Panc1 (cell line): Measurements from ENCODE around the gene ZNF549. TPM values are rescaled to one million over a fixed set of nuclear protein-coding genes. Genes with fewer than 3 reads are reported as not detected.

Experiments used
- ATAC-seq: fragments of 200-7000 bp; cut with Tn5 transposase; 2 replicates; pipeline ENCODE4 v1.9.1; 2020; ENCODE audit warnings: mild to moderate bottlenecking, moderate library complexity
- BruUV-seq: library from RNA; stranded (reverse); fragments of 400-500 nt; replicated peaks from 2 replicates; lab custom pipeline; 2021; lab: Mats Ljungman, UMichigan
- CTCF ChIA-PET: fragments of 300-600 bp; sonication (Branson Sonifier 250); formaldehyde crosslinking; loops from one replicate; lab custom pipeline; 2022; ENCODE audit warnings: antibody characterized with exemption; lab: Charles Lee
- POLR2A ChIA-PET: fragments of 300-600 bp; sonication (Branson Sonifier 250); formaldehyde crosslinking; loops from one replicate; lab custom pipeline; 2022; ENCODE audit warnings: antibody characterized with exemption; lab: Charles Lee
- DNase-seq: peaks from one replicate; pipeline ENCODE4 v3.0.0-alpha.2; 2010; ENCODE audit warnings: low read depth, low spot score
- H3K27ac ChIP-seq: 2 replicates; pipeline ENCODE4 v1.5.1; 2011; ENCODE audit warnings: mild to moderate bottlenecking, low read length, inconsistent platforms
- H3K27me3 ChIP-seq: fragments of 200-500 bp; sonication (Bioruptor generic); 2 replicates; pipeline ENCODE4 v1.6.0; 2014; ENCODE audit warnings: low read length, inconsistent platforms; ENCODE audit not compliant: control insufficient read depth, insufficient read depth
- H3K36me3 ChIP-seq: fragments of 200-500 bp; sonication (Bioruptor generic); 2 replicates; pipeline ENCODE4 v1.5.1; 2014; ENCODE audit warnings: inconsistent platforms, mild to moderate bottlenecking, low read length, moderate library complexity; ENCODE audit not compliant: control insufficient read depth, insufficient read depth
- H3K4me1 ChIP-seq: 2 replicates; pipeline ENCODE4 v1.5.1; 2011; ENCODE audit warnings: inconsistent platforms, mild to moderate bottlenecking, low read length, moderate library complexity; ENCODE audit not compliant: control insufficient read depth, insufficient read depth
- H3K4me3 ChIP-seq, 2 experiments: 2 replicates each; pipeline ENCODE4 v1.5.1; 2011 to 2012; ENCODE audit warnings: low read depth in 2 of 2, low read length in 2 of 2, mild to moderate bottlenecking in 2 of 2, inconsistent platforms in 1 of 2, moderate library complexity in 1 of 2
- H3K9me3 ChIP-seq: fragments of 200-500 bp; sonication (Bioruptor generic); 2 replicates; pipeline ENCODE4 v1.5.1; 2014; ENCODE audit warnings: low read depth, mild to moderate bottlenecking, inconsistent platforms, low read length, moderate library complexity; ENCODE audit not compliant: control insufficient read depth, insufficient read depth
- CTCF ChIP-seq: fragments of 450-650 bp; IDR thresholded peaks from 2 replicates; pipeline ENCODE4 v1.5.1; 2017; ENCODE audit warnings: mild to moderate bottlenecking
- POLR2AphosphoS5 ChIP-seq: IDR thresholded peaks from 2 replicates; pipeline ENCODE4 v1.6.1; 2012; ENCODE audit warnings: mild to moderate bottlenecking, low read depth, low read length, moderate library complexity
- REST ChIP-seq, 2 experiments: IDR thresholded peaks; 2 replicates each; pipeline ENCODE4 v1.6.1; 2011 to 2012; ENCODE audit warnings: low read depth in 2 of 2, control low read depth in 1 of 2, low read length in 1 of 2, mild to moderate bottlenecking in 1 of 2, moderate library complexity in 1 of 2; ENCODE audit not compliant: insufficient read depth in 1 of 2
- SIN3A ChIP-seq: IDR thresholded peaks from 2 replicates; pipeline ENCODE4 v1.6.1; 2012; ENCODE audit warnings: low read depth, mild to moderate bottlenecking, low read length, moderate library complexity, borderline replicate concordance; ENCODE audit not compliant: insufficient read depth
- TCF7L2 ChIP-seq: IDR thresholded peaks from 2 replicates; pipeline ENCODE4 v1.6.1; 2011; ENCODE audit warnings: mild to moderate bottlenecking, low read depth, low read length, inconsistent platforms
- in situ Hi-C: cut with HindIII; loops from 2 replicates; pipeline ENCODE4 v1.10.0; 2016; ENCODE audit warnings: low sequenced_read_pairs, low pct_unique_long_range_greater_than_20kb
- intact Hi-C: fragments of 100-400 bp; cut with micrococcal nuclease; formaldehyde crosslinking; loops from one replicate; pipeline ENCODE4 v1.10.0; 2022; ENCODE audit not compliant: unreplicated experiment
- total RNA-seq: library from RNA; stranded (reverse); gene quantifications from one replicate; pipeline ENCODE4 v1.2.1, GENCODE V29; 2021; ENCODE audit not compliant: unreplicated experiment

The ZNF549 gene
- total RNA-seq, 1 experiment from 2014 or later = not detected

GRCh38 chr19:57566396-57567265, 39.5 kb downstream of the ZNF549 start:
- BruUV-seq = no TSS peak
- H3K36me3 ChIP-seq = no peaks in the 10 kb centered on the region
- CTCF ChIA-PET = no interaction called here
- DNase-seq = no peak
- POLR2A ChIA-PET = no interaction called here
- no peaks in the 10 kb centered on the region for H3K4me1 ChIP-seq
- intact Hi-C loops (no loop called here), in situ Hi-C loops (no loop called here)
- peaks cover 69% of the 10 kb centered on the region for H3K9me3 ChIP-seq
- no peak overlapping the region for H3K27ac ChIP-seq
- ATAC-seq = no peak
- H3K4me3 ChIP-seq = no peak overlapping the region
- TF ChIP-seq SIN3A = no peak
- no peak for TF ChIP-seq CTCF
- TF ChIP-seq REST (IDR thresholded peaks at IDR 0.05; ENCODE audit: insufficient read depth in 1 of 2, low read depth in 2 of 2, low read length in 1 of 2) = no peak
- TF ChIP-seq POLR2AphosphoS5 = no peak
- no peak for TF ChIP-seq TCF7L2
- H3K27me3 ChIP-seq = no peaks in the 10 kb centered on the region

- peaks cover 5% of the 10 kb centered on the region for H3K36me3 ChIP-seq
- CTCF ChIA-PET = no interaction called here
- H3K27me3 ChIP-seq = no peaks in the 10 kb centered on the region
- H3K9me3 ChIP-seq = peaks cover 85% of the 10 kb centered on the region
- no peak for ATAC-seq
- POLR2A ChIA-PET = interaction anchor here (0.6 kb wide), 1 partner anchor 1057 kb away, joined by 3 read pairs; no protein-coding TSS in a partner anchor
- in situ Hi-C loops = no loop called here
- no peaks in the 10 kb centered on the region for H3K4me1 ChIP-seq
- DNase-seq = no peak
- no peak overlapping the region for H3K4me3 ChIP-seq
- intact Hi-C loops = no loop called here
- TF ChIP-seq TCF7L2 = no peak
- no peak for TF ChIP-seq REST (IDR thresholded peaks at IDR 0.05; ENCODE audit: insufficient read depth in 1 of 2, low read depth in 2 of 2, low read length in 1 of 2)
- no peak for TF ChIP-seq CTCF
- TF ChIP-seq SIN3A = no peak
- TF ChIP-seq POLR2AphosphoS5 = no peak
- no peak overlapping the region for H3K27ac ChIP-seq
- no TSS peak for BruUV-seq
These were observed 43.6 kb downstream of the ZNF549 start for GRCh38 chr19:57570707-57571106.
